Esophagus squamous epithelium (tissue), 5 donors: ENCODE data around the gene ZP3. TPM values are rescaled to one million over a fixed set of nuclear protein-coding genes. Genes with fewer than 3 reads are reported as not detected.
A peak's percentile ranks its signal among the peaks of the same experiment; 100 is the strongest.
"Not testable (repeated sequence)": the region's sequence is repeated elsewhere in the genome, so short reads cannot be mapped to it uniquely, and the experiment has no call there.

ENCODE experiments used
- DNase-seq: peaks from one replicate; lab custom pipeline; 2025; lab: John Stamatoyannopoulos, UW
- H3K27ac ChIP-seq, 4 donors: fragments of 200-600 bp; sonication (generic); one replicate each; pipeline ENCODE4 v1.5.1; 2016 to 2019; ENCODE audit warnings: mild to moderate bottlenecking in 1 of 4
- H3K27me3 ChIP-seq, 4 donors: fragments of 200-600 bp; sonication (generic); 1 replicate in 3 of 4; 2 replicates in 1 of 4; pipeline versions ENCODE4 v1.5.1 to v1.6.0; 2017 to 2021; ENCODE audit warnings: antibody characterized with exemption in 1 of 4
- H3K36me3 ChIP-seq, 3 donors: fragments of 200-600 bp; sonication (generic); one replicate each; pipeline ENCODE4 v1.5.1; 2016 to 2019
- H3K4me1 ChIP-seq, 3 donors: fragments of 200-600 bp; sonication (generic); one replicate each; pipeline ENCODE4 v1.5.1; 2017 to 2019
- H3K4me3 ChIP-seq, 4 donors: fragments of 200-600 bp; sonication (generic); 1 replicate in 3 of 4; 2 replicates in 1 of 4; pipeline ENCODE4 v1.5.1; 2016 to 2019; ENCODE audit warnings: mild to moderate bottlenecking in 2 of 4, moderate library complexity in 1 of 4
- H3K9me3 ChIP-seq, 3 donors: fragments of 200-600 bp; sonication (generic); one replicate each; pipeline ENCODE4 v1.5.1; 2016 to 2019
- WGBS, 2 donors: methylation state at CpG; one replicate each; pipeline ENCODE4 v1.1.5; 2018; 5-methylcytosine and 5-hydroxymethylcytosine counted together
- intact Hi-C: fragments of 100-400 bp; cut with DNase I; formaldehyde crosslinking; loops from one replicate; pipeline ENCODE4 v1.15.0; 2022
- total RNA-seq, 4 donors: library from RNA; depleted of rRNA; stranded (reverse); fragments of >200 nt; gene quantifications; one replicate each; pipeline ENCODE4 v1.1.0, GENCODE V29; 2016
- donor health status: DM: yes; HTN: yes; CAD: no.

The ZP3 gene
- total RNA-seq, 4 donors from 2014 or later = 3.8 to 7.9 (median 4.4) TPM

DNA sequence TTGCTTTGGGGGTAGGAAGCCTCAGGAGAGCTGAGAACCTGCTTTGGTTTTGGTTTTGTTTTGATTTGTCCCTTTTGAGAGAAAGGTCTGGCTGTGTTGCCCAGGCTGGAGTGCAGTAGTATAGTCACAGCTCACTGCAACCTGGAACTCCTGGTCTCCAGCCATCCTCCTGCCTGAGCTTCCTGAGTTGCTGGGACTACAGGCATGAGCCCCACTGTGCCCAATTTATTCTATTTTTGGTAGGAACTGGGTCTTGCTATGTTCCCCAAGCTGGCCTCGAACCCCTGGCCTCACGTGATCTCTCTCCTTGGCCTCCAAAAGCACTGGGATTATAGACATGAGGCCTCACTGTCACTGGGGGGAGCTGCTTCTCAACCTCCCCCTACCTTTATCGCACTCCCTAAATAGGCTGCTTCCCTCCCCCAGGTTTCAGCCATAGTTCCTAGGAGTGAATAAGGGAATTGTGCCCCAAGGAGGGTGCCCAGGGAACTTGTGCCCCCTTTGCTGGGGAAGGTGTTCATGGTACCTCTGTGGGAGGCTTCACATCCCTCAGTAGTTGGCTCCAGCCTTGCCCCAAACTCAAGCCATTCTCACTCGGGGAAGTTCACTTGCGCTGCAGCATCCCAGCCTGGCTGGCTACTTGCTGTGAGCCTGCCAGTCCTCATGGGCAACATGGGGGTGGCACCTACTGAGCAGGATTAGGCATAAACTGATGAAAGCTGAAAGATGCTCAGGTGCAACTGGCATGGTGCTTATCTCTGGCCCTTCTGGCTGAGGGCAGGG lies 18.1 kb downstream of the ZP3 start:
- intact Hi-C loops, H3K36me3 ChIP-seq, H3K9me3 ChIP-seq, DNase-seq, H3K4me3 ChIP-seq, H3K27me3 ChIP-seq, H3K27ac ChIP-seq: not testable (repeated sequence)
- WGBS, 2 donors = 60% methylated on average over 2 of the region's 5 CpGs; no CpG with 5 or more reads in 1 of the 2 donors
- peaks cover 0 to 26% (median 4%) of the 10 kb centered on the region in 3 donors for H3K4me1 ChIP-seq

DNA sequence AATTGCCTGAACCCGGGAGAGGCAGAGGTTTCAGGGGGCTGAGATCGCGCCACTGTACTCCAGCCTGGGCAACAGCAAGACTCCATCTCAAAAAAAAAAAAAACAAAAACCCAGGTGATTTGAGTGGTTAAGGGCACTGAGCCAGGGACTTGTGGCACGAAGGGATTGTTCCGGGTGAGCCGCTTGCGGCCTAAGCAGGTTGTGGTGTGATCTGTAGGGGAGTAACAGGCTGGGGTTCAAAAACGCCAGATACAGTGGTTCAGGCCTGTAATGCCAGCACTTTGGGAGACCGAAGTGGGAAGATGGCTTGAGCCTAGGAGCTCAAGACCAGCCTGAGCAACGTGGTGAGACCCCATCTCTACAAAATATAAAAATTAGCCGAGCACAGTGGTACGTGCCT lies 19.1 kb downstream of the ZP3 start:
- DNase-seq, H3K4me3 ChIP-seq, H3K27me3 ChIP-seq, H3K36me3 ChIP-seq, intact Hi-C loops, H3K9me3 ChIP-seq: not testable (repeated sequence)
- peaks cover 0 to 26% (median 4%) of the 10 kb centered on the region in 3 donors for H3K4me1 ChIP-seq
- H3K27ac ChIP-seq = peak overlapping the region in 1 of 4 donors; percentile 21
- 14 to 24% methylated on average over 7 to 8 of the region's 12 CpGs for WGBS, 2 donors

DNA sequence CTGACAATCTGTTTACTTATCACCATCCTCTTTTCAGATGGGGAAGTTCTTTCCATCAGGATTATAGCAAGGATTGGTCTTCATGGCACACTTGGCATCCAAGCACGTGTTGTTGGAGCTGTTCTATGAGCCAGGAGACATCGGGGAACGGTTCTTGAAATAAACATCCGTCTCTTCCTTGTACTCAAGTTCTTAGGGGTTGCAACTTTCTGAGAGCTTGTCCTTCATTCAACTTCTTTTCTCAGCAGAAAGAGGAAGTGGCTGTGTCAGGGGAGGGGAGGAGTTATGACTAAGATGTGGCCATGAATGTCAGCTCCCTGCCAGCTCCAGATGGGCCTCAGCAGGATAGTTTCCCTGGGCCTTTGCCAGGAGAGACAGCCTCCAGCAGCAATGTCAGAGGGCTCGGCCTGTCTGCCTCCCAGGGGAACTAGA lies 20.8 kb downstream of the ZP3 start:
- 0% methylated on average over 3 to 4 of the region's 5 CpGs for WGBS, 2 donors
- Histone ChIP-seq H3K27ac (peak overlapping the region; percentile 70 to 76 (median 72)), H3K4me1 (peaks cover 0 to 26% (median 4%) of the 10 kb centered on the region in 3 donors)
- H3K9me3 ChIP-seq, H3K36me3 ChIP-seq, intact Hi-C loops, H3K4me3 ChIP-seq, H3K27me3 ChIP-seq, DNase-seq: not testable (repeated sequence)

DNA sequence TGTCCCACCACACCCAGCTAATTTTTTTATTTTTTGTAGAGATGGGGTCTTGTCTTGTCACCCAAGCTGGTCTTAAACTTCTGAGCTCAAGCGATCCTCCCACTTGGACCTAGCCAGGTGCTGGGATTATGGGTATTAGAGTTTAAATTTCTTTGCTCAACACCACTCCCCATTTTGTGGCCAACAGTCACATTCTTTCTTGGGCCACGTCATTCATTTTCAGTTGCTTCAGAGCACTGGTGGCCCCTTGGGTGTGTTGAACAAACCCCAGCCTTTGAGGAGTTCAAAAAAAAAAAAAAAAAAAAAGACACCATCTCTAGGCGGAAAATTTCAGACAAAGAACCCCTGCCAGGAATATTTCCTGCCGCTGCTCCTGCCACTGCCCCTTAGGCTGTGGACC lies 32.3 kb downstream of the ZP3 start:
- H3K27ac ChIP-seq = peak overlapping the region in 1 of 4 donors; percentile 36
- H3K9me3 ChIP-seq, intact Hi-C loops, H3K4me1 ChIP-seq, H3K4me3 ChIP-seq, DNase-seq, H3K36me3 ChIP-seq, H3K27me3 ChIP-seq: not testable (repeated sequence)
- no CpG with 5 or more reads among the region's 4 CpGs for WGBS, 2 donors

DNA sequence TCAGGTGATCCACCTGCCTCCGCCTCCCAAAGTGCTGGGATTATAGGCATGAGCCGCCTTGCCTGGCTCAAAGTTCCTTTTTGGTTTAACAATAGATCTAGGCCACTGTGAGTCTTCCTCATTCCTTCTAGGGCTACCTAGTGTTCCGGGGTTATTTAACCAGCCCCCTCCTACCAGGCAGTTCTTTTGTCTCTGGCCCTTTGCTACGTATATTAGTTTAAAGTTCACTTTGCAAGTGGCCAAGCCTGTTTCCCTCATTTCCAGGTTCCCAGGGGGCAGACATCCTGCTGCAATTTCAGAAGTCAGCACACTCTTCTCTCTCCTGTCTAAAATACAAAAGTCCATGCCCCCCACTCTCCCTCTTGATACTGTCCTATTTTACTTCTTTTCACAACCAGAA lies 33.8 kb downstream of the ZP3 start:
- H3K9me3 ChIP-seq, H3K4me3 ChIP-seq, intact Hi-C loops, H3K27ac ChIP-seq, H3K4me1 ChIP-seq, DNase-seq, H3K27me3 ChIP-seq, H3K36me3 ChIP-seq: not testable (repeated sequence)
- 25 to 55% methylated on average over 1 to 2 of the region's 4 CpGs for WGBS, 2 donors

DNA sequence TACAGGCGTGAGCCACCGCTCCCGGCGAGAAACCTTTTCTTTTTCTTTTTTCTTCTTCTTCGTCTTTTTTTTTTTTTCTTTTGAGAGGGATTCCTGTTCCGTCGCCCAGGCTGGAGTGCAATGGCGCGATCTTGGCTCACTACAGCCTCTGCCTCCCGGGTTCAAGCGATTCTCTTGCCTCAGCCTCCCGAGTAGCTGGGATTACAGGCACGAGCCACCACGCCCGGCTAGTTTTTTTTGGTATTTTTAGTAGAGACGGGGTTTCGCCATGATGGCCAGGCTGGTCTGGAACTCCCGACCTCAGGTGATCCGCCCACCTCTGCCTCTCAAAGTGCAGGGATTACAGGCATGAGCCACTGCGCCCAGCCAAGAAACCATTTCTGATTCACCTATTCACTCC lies 36.0 kb downstream of the ZP3 start:
- H3K27ac ChIP-seq, intact Hi-C loops, H3K27me3 ChIP-seq, DNase-seq, H3K9me3 ChIP-seq, H3K4me3 ChIP-seq, H3K36me3 ChIP-seq: not testable (repeated sequence)
- peaks cover 0 to 19% (median 0%) of the 10 kb centered on the region in 3 donors for H3K4me1 ChIP-seq
- 84 to 85% methylated on average over 12 to 15 of the region's 20 CpGs for WGBS, 2 donors

DNA sequence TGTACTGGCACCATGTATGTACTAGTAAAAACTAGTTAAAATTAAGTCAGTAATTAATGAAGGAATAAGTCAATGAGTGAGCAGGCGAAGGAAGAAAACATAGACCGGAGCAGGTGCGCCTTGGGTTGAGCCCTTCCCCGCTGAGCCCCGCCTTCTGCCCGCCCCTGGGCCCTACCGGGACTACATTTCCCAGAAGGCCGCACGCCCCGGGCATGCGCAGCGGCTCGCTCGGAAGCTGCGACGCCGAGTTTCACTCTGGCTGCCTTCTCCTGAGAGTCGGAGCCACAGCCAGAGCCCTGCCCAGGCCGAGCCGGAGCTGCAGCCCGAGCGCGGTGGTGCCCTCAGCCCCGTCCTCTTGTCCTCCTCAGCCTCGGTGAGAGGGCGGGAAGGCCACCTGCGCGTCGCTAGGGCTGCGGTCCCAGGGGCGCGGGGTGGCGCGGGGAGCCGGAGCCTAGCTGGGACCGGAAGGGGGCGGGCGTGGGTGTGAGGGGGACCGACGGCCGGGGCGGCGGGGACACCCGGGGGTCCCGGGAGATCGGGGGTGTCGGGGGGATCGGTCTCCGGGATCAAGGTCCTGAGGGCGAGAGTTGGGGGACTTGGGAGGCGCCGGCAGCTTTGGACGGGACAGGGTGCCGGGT lies 36.8 kb downstream of the ZP3 start, which contains the start of gene DTX2:
Gene DTX2, plus strand, starts transcription at position 246 of the 638 bp plus-strand sequence. CDS start 18,801 bp downstream, outside the sequence.
- H3K4me3 ChIP-seq = peak within 1 kb of the TSS; percentile 52 to 66 (median 52)
- H3K36me3 ChIP-seq, H3K9me3 ChIP-seq, DNase-seq, intact Hi-C loops, H3K27me3 ChIP-seq: not testable (repeated sequence)
- WGBS, 2 donors = no CpG with 5 or more reads among the region's 54 CpGs
- H3K27ac ChIP-seq = peak within 1 kb of the TSS; percentile 85 to 91 (median 88)
- H3K4me1 ChIP-seq = peaks cover 2 to 23% (median 2%) of the 10 kb centered on the region in 3 donors

DNA sequence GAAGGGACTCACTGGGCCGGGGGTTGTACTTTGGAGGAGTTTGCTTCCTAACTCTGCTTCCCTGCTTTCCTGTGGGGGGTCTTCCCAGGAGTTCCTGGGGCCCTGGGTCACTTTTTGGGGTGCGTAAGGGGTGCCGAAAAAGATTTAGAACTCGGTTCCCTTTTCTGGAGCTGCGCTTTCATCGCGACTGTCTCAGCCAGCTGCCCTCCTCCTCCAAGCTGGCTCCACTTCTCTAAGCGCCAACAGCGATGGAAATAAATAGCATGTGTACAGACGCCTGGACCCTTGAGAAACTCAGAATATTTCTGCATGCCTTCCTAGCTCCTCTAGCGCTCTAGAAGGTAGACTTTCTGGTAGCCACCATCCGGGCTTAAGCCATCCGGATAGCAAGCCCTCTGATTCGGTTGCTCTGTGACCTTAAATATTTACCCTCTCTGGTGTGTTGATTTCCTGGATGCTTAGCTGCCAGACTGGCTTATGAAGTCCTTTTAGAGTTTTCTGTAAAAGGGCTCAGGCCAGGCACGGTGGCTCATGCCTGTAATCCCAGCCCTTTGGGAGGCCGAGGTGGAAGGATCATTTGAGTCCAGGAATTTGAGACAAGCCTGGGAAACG lies 37.6 kb downstream of the ZP3 start:
- H3K9me3 ChIP-seq, intact Hi-C loops, H3K36me3 ChIP-seq, H3K4me3 ChIP-seq, DNase-seq, H3K27me3 ChIP-seq, H3K27ac ChIP-seq: not testable (repeated sequence)
- peaks cover 4 to 28% (median 6%) of the 10 kb centered on the region in 3 donors for H3K4me1 ChIP-seq
- WGBS, 2 donors = no CpG with 5 or more reads among the region's 17 CpGs

DNA sequence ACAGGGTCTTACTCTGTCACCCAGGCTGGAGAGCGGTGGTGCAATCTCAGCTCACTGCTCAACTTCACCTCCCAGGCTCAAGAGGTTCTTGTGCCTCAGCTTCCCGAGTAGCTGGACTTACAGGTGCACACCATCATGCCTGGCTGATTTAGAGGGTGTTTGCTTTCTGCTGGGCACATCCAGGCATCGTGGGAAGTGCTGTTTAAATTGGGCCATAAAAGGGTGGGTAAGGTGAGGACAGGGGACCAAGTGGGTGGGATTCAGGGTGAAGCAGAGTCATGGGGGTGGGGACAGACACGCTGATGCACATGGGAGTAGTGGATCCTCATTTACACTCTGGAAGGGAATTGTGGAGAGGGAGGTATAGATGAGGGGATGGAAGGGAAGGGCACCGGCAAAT lies 40.2 kb downstream of the ZP3 start:
- H3K36me3 ChIP-seq, H3K9me3 ChIP-seq, intact Hi-C loops, H3K27me3 ChIP-seq, DNase-seq, H3K27ac ChIP-seq: not testable (repeated sequence)
- peak overlapping the region in 1 of 4 donors; percentile 19 for H3K4me3 ChIP-seq
- peaks cover 7 to 34% (median 10%) of the 10 kb centered on the region in 3 donors for H3K4me1 ChIP-seq
- 92% methylated on average over 2 of the region's 5 CpGs; no CpG with 5 or more reads in 1 of the 2 donors for WGBS, 2 donors

DNA sequence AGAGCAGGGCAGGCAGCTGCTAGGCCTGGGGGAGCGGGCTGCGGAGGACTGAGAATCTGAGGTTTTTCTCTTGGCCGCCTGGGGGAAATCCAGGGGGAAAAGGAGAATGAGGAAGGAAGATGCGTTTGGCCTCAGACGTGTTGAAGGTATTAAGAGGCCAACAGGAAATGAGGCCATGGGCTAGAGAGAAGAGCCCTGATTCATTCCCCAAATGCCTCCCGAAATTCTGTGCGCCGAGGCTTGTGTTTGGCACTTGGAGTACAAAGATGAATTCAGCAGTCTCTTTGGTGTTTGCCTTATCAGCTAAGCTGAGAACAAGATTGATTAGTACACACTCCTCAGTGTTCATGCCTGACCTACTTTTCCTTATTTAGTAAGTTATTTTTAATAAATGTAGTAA lies 41.2 kb downstream of the ZP3 start:
- H3K9me3 ChIP-seq, H3K27me3 ChIP-seq, H3K4me3 ChIP-seq, intact Hi-C loops, DNase-seq, H3K36me3 ChIP-seq: not testable (repeated sequence)
- Histone ChIP-seq H3K4me1 (peaks cover 7 to 34% (median 10%) of the 10 kb centered on the region in 3 donors), H3K27ac (peak overlapping the region in 3 of 4 donors; percentile 56 to 81 (median 62))
- no CpG with 5 or more reads among the region's 8 CpGs for WGBS, 2 donors

DNA sequence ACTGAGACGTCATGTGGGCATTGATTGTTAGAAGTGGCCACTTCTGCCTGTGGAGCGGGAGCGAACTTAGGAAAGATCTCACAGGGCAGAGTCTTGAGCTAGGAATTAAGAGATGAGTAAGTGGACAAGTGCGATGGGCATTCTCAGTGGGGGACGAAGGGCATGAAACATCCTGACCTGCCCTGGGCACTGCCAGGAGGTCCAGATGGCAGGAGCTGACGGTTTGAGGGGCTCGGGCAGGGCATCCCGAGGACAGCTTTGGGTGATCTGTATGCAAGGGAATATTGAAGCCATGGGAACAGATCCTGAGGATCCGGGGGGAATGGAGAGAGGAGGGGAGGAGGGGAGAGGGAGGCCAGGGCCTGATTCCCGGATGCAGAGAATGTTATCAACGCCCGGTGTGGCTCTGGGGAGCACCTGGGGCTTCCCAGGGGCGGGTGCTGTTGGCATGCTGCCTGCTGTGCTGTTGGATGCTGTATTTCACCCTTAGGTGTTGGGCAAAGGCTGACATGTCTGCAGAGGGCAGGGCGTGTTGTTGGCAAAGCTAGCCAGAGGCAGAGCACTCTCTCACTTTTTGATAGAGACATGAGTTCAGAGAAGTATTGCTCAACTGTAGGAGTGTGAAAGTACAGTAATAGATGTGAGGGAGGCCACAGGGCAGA lies 43.1 kb downstream of the ZP3 start:
- H3K27me3 ChIP-seq, DNase-seq, H3K4me3 ChIP-seq, H3K9me3 ChIP-seq, intact Hi-C loops: not testable (repeated sequence)
- Histone ChIP-seq H3K4me1 (peaks cover 7 to 34% (median 10%) of the 10 kb centered on the region in 3 donors), H3K36me3 (peaks cover 0 to 16% (median 0%) of the 10 kb centered on the region in 3 donors), H3K27ac (peak overlapping the region; percentile 46 to 84 (median 66))
- WGBS, 2 donors = 41 to 45% methylated on average over 10 of the region's 14 CpGs
